IPS-20b (cell line): ENCODE data around the gene CNOT4.
"Not testable (repeated sequence)": the region's sequence is repeated elsewhere in the genome, so short reads cannot be mapped to it uniquely, and the experiment has no call there.

ENCODE experiments used
- H3K27ac ChIP-seq: one replicate; pipeline ENCODE4 v1.5.1; 2013; ENCODE audit warnings: low read length
- H3K27me3 ChIP-seq: 2 replicates; pipeline ENCODE4 v1.6.1; 2013; ENCODE audit warnings: mild to moderate bottlenecking, low read length, inconsistent platforms; ENCODE audit not compliant: insufficient read depth
- H3K36me3 ChIP-seq: 2 replicates; pipeline ENCODE4 v1.6.1; 2013; ENCODE audit warnings: low read depth, mild to moderate bottlenecking, inconsistent platforms, low read length, moderate library complexity; ENCODE audit not compliant: insufficient read depth
- H3K4me1 ChIP-seq: 2 replicates; pipeline ENCODE4 v1.6.1; 2013; ENCODE audit warnings: mild to moderate bottlenecking, control low read depth, inconsistent platforms, low read length, moderate library complexity; ENCODE audit not compliant: insufficient read depth
- H3K4me3 ChIP-seq: 2 replicates; pipeline ENCODE4 v1.5.1; 2013; ENCODE audit warnings: mild to moderate bottlenecking, low read length, inconsistent platforms
- H3K9ac ChIP-seq: 2 replicates; pipeline ENCODE4 v1.6.1; 2013; ENCODE audit warnings: low read depth, mild to moderate bottlenecking, inconsistent platforms, low read length, moderate library complexity
- H3K9me3 ChIP-seq: 2 replicates; pipeline ENCODE4 v1.6.1; 2013; ENCODE audit warnings: mild to moderate bottlenecking, low read depth, low read length, inconsistent platforms; ENCODE audit not compliant: insufficient read depth

Gene CNOT4

DNA sequence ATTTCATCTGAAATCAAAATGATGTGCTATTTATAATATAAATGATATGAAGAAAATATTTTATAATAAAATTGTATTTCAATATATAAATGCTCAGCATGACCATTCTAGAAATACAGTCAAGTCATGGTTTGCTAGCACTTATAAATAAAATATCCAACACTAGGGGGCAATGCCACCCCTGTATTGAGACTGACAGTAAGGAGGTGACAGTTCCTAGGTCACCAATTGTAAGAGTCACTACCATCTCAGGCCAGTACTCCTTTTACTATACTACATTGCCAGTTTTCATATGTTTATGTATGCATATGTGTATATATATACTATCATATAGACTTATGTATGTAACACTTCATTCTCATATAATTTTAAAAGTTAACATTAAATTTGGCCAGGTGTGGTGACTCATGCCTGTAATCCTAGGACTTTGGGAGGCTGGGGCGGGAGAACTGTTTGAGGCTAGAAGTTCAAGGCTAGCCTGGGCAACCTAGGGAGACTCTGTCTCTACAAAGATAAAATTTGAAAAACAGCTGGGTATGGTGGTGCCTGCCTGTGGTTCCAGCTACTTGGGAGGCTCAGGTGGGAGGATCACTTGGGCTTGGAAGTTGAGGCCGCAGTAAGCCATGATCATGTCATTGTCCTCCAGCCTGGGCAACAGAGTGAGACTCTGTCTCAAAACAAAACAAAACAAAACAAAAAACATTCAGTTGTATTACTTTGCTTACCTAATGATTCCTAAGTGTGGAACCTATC, 2.4 kb upstream of the CNOT4 start:
- Histone ChIP-seq H3K9me3 (no peaks in the 10 kb centered on the region), H3K9ac (no peak overlapping the region), H3K4me3 (no peak overlapping the region), H3K4me1 (peaks cover 10% of the 10 kb centered on the region; the same call in 1 of the 2 replicates), H3K36me3 (no peaks in the 10 kb centered on the region), H3K27me3 (peaks cover 8% of the 10 kb centered on the region; the same call in 1 of the 2 replicates), H3K27ac (no peak overlapping the region)

DNA sequence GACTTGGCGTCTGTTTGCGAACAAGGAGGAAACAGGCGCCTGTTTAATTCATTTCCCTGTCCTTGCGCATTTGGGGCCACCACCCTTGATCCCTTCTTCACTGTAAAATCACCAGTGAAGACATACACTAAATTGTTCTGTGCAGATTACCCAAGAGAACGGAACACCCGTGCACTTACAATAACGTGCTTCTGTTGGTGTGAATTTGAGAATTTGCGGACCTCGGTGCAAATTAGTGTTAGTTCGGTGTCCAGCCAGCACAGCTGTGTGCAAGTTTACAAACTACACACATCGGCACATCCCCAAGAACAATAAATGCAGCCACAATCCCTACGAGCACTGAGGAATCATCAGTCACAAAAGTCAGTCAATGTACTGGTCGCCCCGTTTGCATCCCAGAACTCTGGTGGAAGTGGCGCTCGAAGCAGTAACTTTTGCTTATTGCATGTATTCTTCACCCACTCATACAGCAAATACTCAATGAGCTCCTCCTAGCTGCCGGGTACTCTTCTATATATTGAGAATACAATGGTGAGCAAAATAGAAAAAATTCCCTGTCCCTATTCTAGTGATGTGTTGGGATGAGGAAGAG, 786 bp upstream of the CNOT4 start:
- Histone ChIP-seq H3K9ac (peak overlapping the region; percentile 72; the same call in 1 of the 2 replicates), H3K27ac (no peak overlapping the region)

DNA sequence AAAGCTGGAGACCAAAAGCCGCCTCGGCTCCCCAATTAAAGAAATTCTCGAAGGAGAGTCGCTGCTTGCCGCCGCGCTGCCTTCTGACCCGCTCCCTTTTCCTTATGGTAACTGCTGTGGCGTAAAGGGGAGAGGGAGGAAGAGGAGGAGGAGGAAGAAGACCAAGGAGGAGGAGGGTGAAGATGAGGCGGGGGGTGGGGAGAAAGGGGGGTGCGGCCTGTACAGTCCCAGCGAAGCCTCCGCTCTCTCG, 388 bp downstream of the CNOT4 start:
- Histone ChIP-seq H3K27me3 (peaks cover 8% of the 10 kb centered on the region; the same call in 1 of the 2 replicates), H3K4me3 (peak overlapping the region; percentile 96), H3K36me3 (no peaks in the 10 kb centered on the region), H3K9me3 (no peaks in the 10 kb centered on the region), H3K4me1 (peaks cover 10% of the 10 kb centered on the region; the same call in 1 of the 2 replicates), H3K9ac (peak overlapping the region; percentile 98), H3K27ac (peak overlapping the region; percentile 76)

More for the DNA sequence above, 786 bp upstream of the CNOT4 start:
- peaks cover 10% of the 10 kb centered on the region; the same call in 1 of the 2 replicates for H3K4me1 ChIP-seq
- no peaks in the 10 kb centered on the region for H3K36me3 ChIP-seq
- H3K4me3 ChIP-seq: peak overlapping the region; percentile 96
- no peaks in the 10 kb centered on the region for H3K9me3 ChIP-seq
- peaks cover 8% of the 10 kb centered on the region; the same call in 1 of the 2 replicates for H3K27me3 ChIP-seq

DNA sequence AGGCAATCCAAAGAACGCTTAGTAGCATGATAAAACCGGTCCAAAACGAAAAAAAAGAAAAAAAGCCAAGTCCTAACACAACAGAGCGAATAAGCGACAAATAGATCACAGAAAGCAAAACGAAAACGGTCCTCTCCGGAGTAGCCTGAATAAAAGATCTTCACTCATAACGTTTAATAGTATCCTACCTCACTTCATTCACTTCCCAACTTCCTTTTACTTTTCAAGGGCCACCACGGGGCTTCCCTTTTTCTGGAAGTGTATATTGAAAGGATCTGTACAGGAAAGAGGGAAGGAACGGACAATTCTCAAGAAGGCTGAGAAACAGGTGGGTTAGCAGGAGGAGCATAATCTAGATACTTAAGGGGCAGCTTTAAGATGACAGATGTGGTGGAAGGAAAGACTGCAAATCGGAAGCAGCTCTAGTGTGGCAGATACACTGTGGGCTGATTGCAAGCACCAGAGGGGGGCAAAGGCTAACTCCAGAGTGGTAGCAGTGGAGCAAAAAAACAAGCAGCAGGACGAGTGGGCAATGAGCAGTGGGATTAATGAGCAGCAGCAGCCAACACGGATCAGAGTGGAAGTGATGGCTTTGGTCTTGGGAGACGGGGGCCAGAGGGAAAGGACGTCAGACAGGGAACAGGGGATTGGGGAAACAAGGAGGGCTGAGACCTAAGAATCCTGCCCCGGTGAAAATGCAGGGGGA, 866 bp downstream of the CNOT4 start:
- Histone ChIP-seq H3K4me3 (peak overlapping the region; percentile 96), H3K36me3 (no peaks in the 10 kb centered on the region), H3K4me1 (peaks cover 10% of the 10 kb centered on the region; the same call in 1 of the 2 replicates), H3K27me3 (peaks cover 8% of the 10 kb centered on the region; the same call in 1 of the 2 replicates), H3K27ac (peak overlapping the region; percentile 76), H3K9me3 (no peaks in the 10 kb centered on the region), H3K9ac (peak overlapping the region; percentile 98)

DNA sequence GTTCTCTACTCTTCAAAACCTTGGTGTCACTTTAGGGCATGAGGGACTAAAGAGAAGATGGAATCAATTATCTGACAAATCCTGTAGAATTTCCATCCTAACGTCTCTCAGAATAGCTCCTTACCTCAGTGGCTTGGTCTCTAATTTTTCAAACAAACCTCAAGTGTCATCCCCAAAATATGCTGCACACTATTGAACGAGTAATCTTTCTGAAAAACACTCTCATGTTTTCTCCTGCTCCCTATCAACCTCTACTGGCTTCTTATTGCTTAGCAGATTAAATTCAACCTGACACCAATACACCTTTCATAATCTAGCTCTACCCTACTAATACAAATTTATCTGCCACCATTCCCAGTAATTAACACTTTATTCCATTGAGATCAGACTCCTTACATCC, 8.5 kb downstream of the CNOT4 start:
- H3K9me3 ChIP-seq: no peaks in the 10 kb centered on the region
- no peaks in the 10 kb centered on the region for H3K27me3 ChIP-seq
- H3K4me1 ChIP-seq: peaks cover 15% of the 10 kb centered on the region
- no peak overlapping the region for H3K27ac ChIP-seq
- no peaks in the 10 kb centered on the region for H3K36me3 ChIP-seq
- H3K4me3 ChIP-seq: no peak overlapping the region
- no peak overlapping the region for H3K9ac ChIP-seq

DNA sequence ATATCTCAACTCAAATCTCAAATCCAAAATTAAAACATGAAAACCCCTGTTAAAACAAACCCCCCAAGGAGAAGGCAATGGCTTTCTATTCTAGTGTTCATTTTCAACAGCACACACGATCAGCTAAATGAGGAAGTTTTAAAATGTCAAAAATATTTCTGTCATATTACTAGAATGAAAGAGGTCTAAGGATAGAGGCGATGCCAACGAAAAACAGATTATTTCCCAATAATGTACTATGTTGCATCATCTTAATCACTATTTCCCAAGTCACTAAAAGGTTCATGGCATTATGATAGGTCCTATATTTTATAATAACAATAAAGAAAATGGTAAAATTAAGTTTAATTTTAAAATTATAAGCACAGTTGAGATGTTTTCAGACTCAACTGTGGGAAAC, 10.1 kb downstream of the CNOT4 start:
- H3K4me3 ChIP-seq: no peak overlapping the region
- no peak overlapping the region for H3K27ac ChIP-seq
- no peak overlapping the region for H3K9ac ChIP-seq

DNA sequence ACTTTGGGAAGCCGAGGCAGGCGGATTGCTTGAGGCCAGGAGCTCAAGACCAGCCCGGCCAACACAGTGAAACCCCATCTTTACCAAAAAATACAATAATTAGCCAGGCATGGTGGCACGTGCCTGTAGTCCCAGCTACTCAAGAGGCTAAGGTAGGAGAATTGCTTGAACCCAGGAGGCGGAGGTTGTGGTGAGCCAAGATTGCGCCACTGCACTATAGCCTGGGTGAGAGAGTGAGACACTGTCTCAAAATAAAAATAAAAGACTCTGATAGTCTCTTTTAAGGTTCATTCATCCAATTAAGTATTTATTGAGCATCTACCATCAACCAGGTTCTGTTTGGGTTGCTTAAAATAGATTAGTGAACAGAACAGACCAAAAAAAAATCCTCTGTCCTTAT, 12.7 kb downstream of the CNOT4 start:
- not testable (repeated sequence) for H3K4me3 ChIP-seq, H3K27me3 ChIP-seq, H3K36me3 ChIP-seq, H3K9ac ChIP-seq, H3K9me3 ChIP-seq, H3K27ac ChIP-seq
- peaks cover 15% of the 10 kb centered on the region for H3K4me1 ChIP-seq

More for the DNA sequence above, 10.1 kb downstream of the CNOT4 start:
- H3K36me3 ChIP-seq: no peaks in the 10 kb centered on the region
- no peaks in the 10 kb centered on the region for H3K9me3 ChIP-seq
- peaks cover 15% of the 10 kb centered on the region for H3K4me1 ChIP-seq
- no peaks in the 10 kb centered on the region for H3K27me3 ChIP-seq

DNA sequence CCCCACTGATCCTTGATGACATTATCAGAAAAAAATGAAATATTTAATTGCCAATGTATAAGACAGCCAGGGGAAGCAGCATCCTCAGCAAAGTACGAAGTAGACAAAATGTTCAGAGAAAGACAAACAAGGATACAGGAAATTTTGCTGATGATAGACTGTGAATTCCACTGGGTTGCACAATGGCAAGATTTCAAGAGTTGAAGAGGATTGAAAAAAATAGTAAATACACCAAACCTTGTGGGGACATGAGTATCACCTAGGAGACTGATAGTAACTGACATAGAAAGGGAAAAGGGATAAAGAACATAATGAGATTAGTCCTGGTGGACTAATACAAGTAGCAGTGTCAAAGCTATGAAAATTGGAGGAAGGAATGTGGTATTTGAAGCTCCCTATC, 16.5 kb downstream of the CNOT4 start:
- no peak overlapping the region for H3K9ac ChIP-seq
- H3K4me1 ChIP-seq: no peaks in the 10 kb centered on the region
- no peak overlapping the region for H3K4me3 ChIP-seq
- no peaks in the 10 kb centered on the region for H3K36me3 ChIP-seq
- no peaks in the 10 kb centered on the region for H3K27me3 ChIP-seq
- no peak overlapping the region for H3K27ac ChIP-seq
- H3K9me3 ChIP-seq: no peaks in the 10 kb centered on the region

DNA sequence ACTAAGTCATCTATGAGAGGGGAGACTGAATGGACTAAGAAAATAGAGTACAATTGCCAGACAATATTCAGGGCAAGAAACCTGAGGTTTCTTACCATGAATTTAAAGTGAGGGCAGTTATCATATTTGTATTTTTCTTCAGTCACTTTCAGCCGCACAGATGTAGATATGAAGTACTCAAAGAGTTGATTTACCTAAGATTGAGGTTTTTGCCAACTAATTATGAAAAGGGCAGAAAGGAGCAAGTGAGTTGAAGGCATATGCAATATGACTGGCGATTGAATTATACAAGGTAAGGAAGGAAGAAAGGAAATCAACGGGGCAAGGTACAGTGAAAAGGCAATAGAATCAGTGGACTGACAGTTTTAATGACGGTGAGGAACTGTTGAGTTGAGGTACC, 17.8 kb downstream of the CNOT4 start:
- Histone ChIP-seq H3K9ac (no peak overlapping the region), H3K27me3 (no peaks in the 10 kb centered on the region), H3K36me3 (no peaks in the 10 kb centered on the region), H3K9me3 (no peaks in the 10 kb centered on the region), H3K4me1 (no peaks in the 10 kb centered on the region), H3K4me3 (no peak overlapping the region), H3K27ac (no peak overlapping the region)

DNA sequence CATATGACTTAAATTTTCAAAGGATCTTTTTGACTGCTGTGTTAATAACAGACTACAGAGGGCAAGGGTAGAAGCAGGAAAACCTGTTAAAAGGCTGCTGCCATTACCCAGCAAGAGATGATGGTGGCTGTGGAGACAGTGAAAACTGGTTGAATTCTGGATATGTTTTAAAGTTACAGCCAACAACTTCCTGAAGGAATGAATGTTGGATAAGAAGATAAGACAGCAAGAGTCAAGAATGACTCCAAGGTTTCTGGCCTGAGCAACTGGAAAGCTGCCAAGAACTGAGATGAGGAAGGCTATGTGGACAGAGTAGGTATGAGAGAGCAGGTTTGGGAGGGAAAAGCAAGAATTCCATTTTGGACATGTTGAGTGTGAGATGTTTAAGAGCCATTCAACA, 19.1 kb downstream of the CNOT4 start:
- Histone ChIP-seq H3K27me3 (no peaks in the 10 kb centered on the region), H3K9ac (no peak overlapping the region), H3K9me3 (no peaks in the 10 kb centered on the region), H3K4me3 (no peak overlapping the region), H3K4me1 (no peaks in the 10 kb centered on the region), H3K27ac (no peak overlapping the region), H3K36me3 (no peaks in the 10 kb centered on the region)

DNA sequence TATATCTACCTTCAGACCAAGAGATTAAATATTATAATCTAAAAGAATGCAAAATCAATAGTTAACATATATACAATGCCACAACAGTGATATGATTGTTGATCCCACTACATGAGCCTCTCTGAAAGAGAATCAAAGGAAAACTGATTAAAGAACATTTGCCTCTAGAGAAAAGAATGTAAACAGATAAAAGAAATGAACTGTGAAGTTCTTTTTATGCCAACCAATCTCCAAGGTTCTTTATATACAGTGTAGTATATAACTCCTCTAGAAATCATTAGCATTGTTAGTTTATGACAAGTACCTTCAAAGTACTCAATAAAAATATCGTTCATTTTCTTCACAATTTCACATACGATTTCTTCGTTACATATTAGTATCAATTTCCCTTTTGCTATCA, 20.1 kb downstream of the CNOT4 start:
- no peaks in the 10 kb centered on the region for H3K4me1 ChIP-seq

More for the DNA sequence above, 20.1 kb downstream of the CNOT4 start:
- Histone ChIP-seq H3K27me3 (no peaks in the 10 kb centered on the region), H3K9ac (no peak overlapping the region), H3K9me3 (no peaks in the 10 kb centered on the region), H3K27ac (no peak overlapping the region), H3K4me3 (no peak overlapping the region), H3K36me3 (no peaks in the 10 kb centered on the region)
